SK-N-SH (cell line): Measurements from ENCODE around the gene BCAR3.
"Not testable (repeated sequence)": the region's sequence is repeated elsewhere in the genome, so short reads cannot be mapped to it uniquely, and the experiment has no call there.

Experiments used
- ELF1 ChIP-seq: IDR thresholded peaks from 2 replicates; pipeline ENCODE4 v1.4.0; 2012
- EZH2phosphoT487 ChIP-seq: fragments of 200-600 bp; sonication (generic); IDR thresholded peaks from 2 replicates; pipeline ENCODE4 v1.6.1; 2017; ENCODE audit warnings: low read depth, mixed run types, mild to moderate bottlenecking, antibody characterized with exemption, moderate library complexity, borderline replicate concordance
- GATA2 ChIP-seq: sonication (generic); formaldehyde crosslinking; IDR thresholded peaks from 2 replicates; pipeline ENCODE4 v1.5.0; 2020; ENCODE audit warnings: mild to moderate bottlenecking, missing genetic modification reagents
- JUND ChIP-seq: IDR thresholded peaks from 2 replicates; pipeline ENCODE4 v1.4.0; 2012
- POLR2AphosphoS5 ChIP-seq: IDR thresholded peaks from 2 replicates; pipeline ENCODE4 v1.6.1; 2012; ENCODE audit warnings: low read depth, low read length
- SIN3A ChIP-seq: IDR thresholded peaks from 2 replicates; pipeline ENCODE4 v1.6.1; 2012; ENCODE audit warnings: low read depth, mild to moderate bottlenecking, low read length, moderate library complexity, borderline replicate concordance
- TAF1 ChIP-seq: IDR thresholded peaks from 2 replicates; pipeline ENCODE4 v1.6.1; 2012; ENCODE audit warnings: low read depth, mild to moderate bottlenecking, low read length, moderate library complexity, borderline replicate concordance
- YY1 ChIP-seq: IDR thresholded peaks from 2 replicates; pipeline ENCODE4 v1.4.0; 2012; ENCODE audit warnings: low read depth, mild to moderate bottlenecking
- TF ChIP-seq, protein P1 (sequence below): fragments of 200-600 bp; sonication (generic); IDR thresholded peaks from 2 replicates; pipeline ENCODE4 v1.6.1; 2017; ENCODE audit warnings: antibody characterized with exemption, mild to moderate bottlenecking, moderate library complexity
- TF ChIP-seq, protein P2 (sequence below): IDR thresholded peaks from 2 replicates; pipeline ENCODE4 v1.4.0; 2012; ENCODE audit warnings: low read depth

DNA sequence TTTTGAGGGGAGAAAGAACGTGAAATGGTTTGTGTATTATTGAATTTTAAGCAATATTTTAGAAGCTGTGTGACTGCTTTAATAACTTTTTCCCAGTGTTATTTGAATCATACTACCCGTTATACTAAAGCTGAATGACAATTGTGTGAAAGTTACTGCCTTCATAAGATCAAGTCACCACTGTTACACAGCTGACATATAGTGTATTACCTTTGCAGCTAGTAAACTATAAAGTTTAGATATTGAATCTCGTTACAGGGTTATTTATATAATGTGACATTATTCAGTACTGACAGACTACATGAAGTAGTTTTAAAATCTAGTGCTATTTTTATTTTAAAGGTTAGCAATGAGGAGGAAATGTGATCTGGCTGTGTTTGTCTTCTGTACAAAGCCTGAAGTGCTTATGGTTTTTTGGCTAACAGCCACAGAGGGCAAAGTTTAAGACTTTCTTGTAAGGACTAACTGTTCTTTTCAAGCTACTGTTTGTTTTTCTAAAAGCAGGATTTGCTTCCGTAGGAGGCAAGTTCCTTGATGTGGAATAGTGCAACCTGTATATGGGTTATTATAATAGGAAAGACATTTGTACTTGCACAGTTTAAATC lies 127.6 kb downstream of the BCAR3 start:
- TF ChIP-seq TAF1; POLR2AphosphoS5; EZH2phosphoT487; ELF1; SIN3A; JUND; GATA2 (CRISPR knock-in tag); YY1: not testable (repeated sequence)
- TF ChIP-seq, protein P1, sequence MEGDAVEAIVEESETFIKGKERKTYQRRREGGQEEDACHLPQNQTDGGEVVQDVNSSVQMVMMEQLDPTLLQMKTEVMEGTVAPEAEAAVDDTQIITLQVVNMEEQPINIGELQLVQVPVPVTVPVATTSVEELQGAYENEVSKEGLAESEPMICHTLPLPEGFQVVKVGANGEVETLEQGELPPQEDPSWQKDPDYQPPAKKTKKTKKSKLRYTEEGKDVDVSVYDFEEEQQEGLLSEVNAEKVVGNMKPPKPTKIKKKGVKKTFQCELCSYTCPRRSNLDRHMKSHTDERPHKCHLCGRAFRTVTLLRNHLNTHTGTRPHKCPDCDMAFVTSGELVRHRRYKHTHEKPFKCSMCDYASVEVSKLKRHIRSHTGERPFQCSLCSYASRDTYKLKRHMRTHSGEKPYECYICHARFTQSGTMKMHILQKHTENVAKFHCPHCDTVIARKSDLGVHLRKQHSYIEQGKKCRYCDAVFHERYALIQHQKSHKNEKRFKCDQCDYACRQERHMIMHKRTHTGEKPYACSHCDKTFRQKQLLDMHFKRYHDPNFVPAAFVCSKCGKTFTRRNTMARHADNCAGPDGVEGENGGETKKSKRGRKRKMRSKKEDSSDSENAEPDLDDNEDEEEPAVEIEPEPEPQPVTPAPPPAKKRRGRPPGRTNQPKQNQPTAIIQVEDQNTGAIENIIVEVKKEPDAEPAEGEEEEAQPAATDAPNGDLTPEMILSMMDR, result not testable (repeated sequence)
- TF ChIP-seq, protein P2, sequence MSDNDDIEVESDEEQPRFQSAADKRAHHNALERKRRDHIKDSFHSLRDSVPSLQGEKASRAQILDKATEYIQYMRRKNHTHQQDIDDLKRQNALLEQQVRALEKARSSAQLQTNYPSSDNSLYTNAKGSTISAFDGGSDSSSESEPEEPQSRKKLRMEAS, result not testable (repeated sequence)
